H1 (cell line): ENCODE results near the gene SMG1. TPM values are rescaled to one million over a fixed set of nuclear protein-coding genes. Genes with fewer than 3 reads are reported as not detected.

Experiments used
- CTCF ChIA-PET: fragments of 300-600 bp; sonication (Branson Sonifier 250); formaldehyde crosslinking; loops from one replicate; lab custom pipeline; 2021; ENCODE audit not compliant: partially characterized antibody; lab: Charles Lee
- POLR2A ChIA-PET: fragments of 300-600 bp; sonication (Branson Sonifier 250); formaldehyde crosslinking; loops from one replicate; lab custom pipeline; 2021; ENCODE audit warnings: inconsistent platforms; ENCODE audit not compliant: partially characterized antibody; lab: Charles Lee
- DNase-seq, 2 experiments: peaks; one replicate each; pipeline versions ENCODE4 v3.0.0 to v3.0.0-alpha.2; 2010 to 2022; ENCODE audit warnings: low spot score in 2 of 2, low read depth in 1 of 2, mixed read lengths in 1 of 2
- FAIRE-seq: peaks from 2 replicates; lab custom pipeline; 2011; peaks lifted over from hg19 to GRCh38; lab: Jason Lieb, UNC
- H2AFZ ChIP-seq: 2 replicates; pipeline ENCODE4 v1.8.1; 2012; ENCODE audit warnings: low read length, inconsistent platforms
- H2AK5ac ChIP-seq: 2 replicates; pipeline ENCODE4 v1.6.1; 2013; ENCODE audit warnings: low read depth, low read length
- H2BK120ac ChIP-seq: replicated peaks from 2 replicates; pipeline ENCODE3; 2013; ENCODE audit warnings: low read depth, low read length, inconsistent platforms
- H2BK12ac ChIP-seq: 2 replicates; pipeline ENCODE4 v1.6.1; 2013; ENCODE audit warnings: low read depth, low read length
- H2BK15ac ChIP-seq: 2 replicates; pipeline ENCODE4 v1.6.1; 2013; ENCODE audit warnings: low read length
- H2BK20ac ChIP-seq: 2 replicates; pipeline ENCODE4 v1.6.1; 2013; ENCODE audit warnings: low read length
- H2BK5ac ChIP-seq: 2 replicates; pipeline ENCODE4 v1.6.1; 2013; ENCODE audit warnings: low read depth, low read length
- H3K14ac ChIP-seq: 2 replicates; pipeline ENCODE4 v1.6.1; 2013; ENCODE audit warnings: inconsistent platforms; ENCODE audit not compliant: insufficient read length
- H3K18ac ChIP-seq: 2 replicates; pipeline ENCODE4 v1.6.1; 2013; ENCODE audit warnings: low read length; ENCODE audit errors: extremely low read depth
- H3K23ac ChIP-seq: 2 replicates; pipeline ENCODE4 v1.6.1; 2013; ENCODE audit warnings: inconsistent platforms; ENCODE audit not compliant: insufficient read length
- H3K23me2 ChIP-seq: 2 replicates; pipeline ENCODE4 v1.6.1; 2013; ENCODE audit warnings: low read depth, low read length
- H3K27ac ChIP-seq: 2 replicates; pipeline ENCODE4 v1.6.1; 2011; ENCODE audit warnings: low read depth, low read length, inconsistent platforms
- H3K27me3 ChIP-seq, 4 experiments: replicated peaks in 1 of 4; 1 replicate in 1 of 4; 2 replicates in 3 of 4; pipeline versions ENCODE4 v1.6.1 to v1.8.1; 2011 to 2013; ENCODE audit warnings: low read length in 3 of 4, mild to moderate bottlenecking in 3 of 4, inconsistent platforms in 2 of 4, mixed read lengths in 2 of 4, moderate library complexity in 1 of 4; ENCODE audit not compliant: control insufficient read depth in 3 of 4, insufficient read depth in 3 of 4; ENCODE audit errors: extremely low read depth in 1 of 4
- H3K36me3 ChIP-seq, 4 experiments: 2 replicates each; pipeline versions ENCODE4 v1.6.1 to v1.8.1; 2011 to 2013; ENCODE audit warnings: mild to moderate bottlenecking in 4 of 4, low read length in 3 of 4, moderate library complexity in 2 of 4, control low read depth in 1 of 4, inconsistent platforms in 1 of 4; ENCODE audit not compliant: insufficient read depth in 4 of 4, control insufficient read depth in 2 of 4
- H3K4ac ChIP-seq: replicated peaks from 2 replicates; pipeline ENCODE3; 2013; ENCODE audit warnings: low read length, low read depth, mixed read lengths, inconsistent platforms; ENCODE audit not compliant: insufficient read length
- H3K4me1 ChIP-seq, 4 experiments: replicated peaks in 1 of 4; 1 replicate in 1 of 4; 2 replicates in 3 of 4; pipeline versions ENCODE4 v1.6.1 to v1.8.1; 2011 to 2013; ENCODE audit warnings: low read length in 3 of 4, inconsistent platforms in 2 of 4, mixed read lengths in 1 of 4; ENCODE audit not compliant: insufficient read depth in 4 of 4, control insufficient read depth in 3 of 4
- H3K4me2 ChIP-seq, 2 experiments: 2 replicates each; pipeline versions ENCODE4 v1.6.1 to v1.8.1; 2011 to 2013; ENCODE audit warnings: low read depth in 2 of 2, low read length in 2 of 2, control low read depth in 1 of 2, inconsistent platforms in 1 of 2, mild to moderate bottlenecking in 1 of 2; ENCODE audit not compliant: insufficient read depth in 1 of 2
- H3K4me3 ChIP-seq, 4 experiments: fragments of 200-600, 300-600 bp in 1 of 4; sonication (generic), shearing (Covaris generic), sonication (Bioruptor Twin) in 1 of 4; 2 replicates each; pipeline versions ENCODE4 v1.5.1 to v1.8.1; 2011 to 2016; ENCODE audit warnings: low read length in 4 of 4, low read depth in 3 of 4, control low read depth in 2 of 4, inconsistent platforms in 2 of 4, mild to moderate bottlenecking in 2 of 4, mixed read lengths in 1 of 4, moderate library complexity in 1 of 4; ENCODE audit not compliant: insufficient read depth in 2 of 4; ENCODE audit errors: extremely low read depth in 1 of 4
- H3K56ac ChIP-seq: replicated peaks from 2 replicates; pipeline ENCODE3; 2013; ENCODE audit warnings: low read depth, mild to moderate bottlenecking, mixed read lengths, low read length, inconsistent platforms; ENCODE audit not compliant: insufficient read length
- H3K79me1 ChIP-seq: 2 replicates; pipeline ENCODE4 v1.6.1; 2013; ENCODE audit warnings: low read depth, low read length, control low read depth
- H3K79me2 ChIP-seq, 2 experiments: 2 replicates each; pipeline versions ENCODE4 v1.6.1 to v1.8.1; 2012 to 2013; ENCODE audit warnings: low read length in 2 of 2, mild to moderate bottlenecking in 2 of 2, inconsistent platforms in 1 of 2; ENCODE audit not compliant: insufficient read depth in 2 of 2, control insufficient read depth in 1 of 2
- H3K9ac ChIP-seq, 4 experiments: replicated peaks in 1 of 4; 1 replicate in 1 of 4; 2 replicates in 3 of 4; pipeline versions ENCODE4 v1.6.1 to v1.8.1; 2011 to 2013; ENCODE audit warnings: low read depth in 3 of 4, low read length in 3 of 4, control low read depth in 2 of 4, mild to moderate bottlenecking in 2 of 4, moderate library complexity in 2 of 4, inconsistent platforms in 1 of 4; ENCODE audit errors: extremely low read depth in 1 of 4
- H3K9me3 ChIP-seq, 2 experiments: 2 replicates each; pipeline versions ENCODE4 v1.6.1 to v1.8.1; 2012 to 2013; ENCODE audit warnings: mild to moderate bottlenecking in 2 of 2, moderate library complexity in 2 of 2, control low read depth in 1 of 2, inconsistent platforms in 1 of 2, low read depth in 1 of 2, low read length in 1 of 2, mixed read lengths in 1 of 2; ENCODE audit not compliant: insufficient read depth in 2 of 2
- H4K20me1 ChIP-seq, 2 experiments: replicated peaks in 1 of 2; 2 replicates each; pipeline versions ENCODE3 to v1.8.1; 2011 to 2013; ENCODE audit warnings: inconsistent platforms in 2 of 2, low read length in 2 of 2, mild to moderate bottlenecking in 1 of 2; ENCODE audit not compliant: insufficient read depth in 2 of 2, control insufficient read depth in 1 of 2
- H4K5ac ChIP-seq: 2 replicates; pipeline ENCODE4 v1.6.1; 2013; ENCODE audit warnings: low read length, low read depth, mixed read lengths, inconsistent platforms; ENCODE audit not compliant: insufficient read length
- H4K8ac ChIP-seq: 2 replicates; pipeline ENCODE4 v1.8.0; 2013; ENCODE audit warnings: mild to moderate bottlenecking, moderate library complexity, low read length, inconsistent platforms; ENCODE audit not compliant: insufficient read depth; ENCODE audit errors: extremely low read depth
- H4K91ac ChIP-seq: replicated peaks from 2 replicates; pipeline ENCODE3; 2013; ENCODE audit warnings: low read length, mixed read lengths, inconsistent platforms; ENCODE audit not compliant: insufficient read length
- BCL11A ChIP-seq, 2 experiments: IDR thresholded peaks; one replicate each; pipeline ENCODE4 v1.6.1; 2011; ENCODE audit warnings: low read depth in 2 of 2, low read length in 2 of 2, mild to moderate bottlenecking in 2 of 2
- CHD1 ChIP-seq: IDR thresholded peaks from 2 replicates; pipeline ENCODE4 v1.6.1; 2012; ENCODE audit warnings: low read depth, low read length, improper control_type of control experiment
- POLR2AphosphoS5 ChIP-seq: IDR thresholded peaks from 2 replicates; pipeline ENCODE4 v1.6.1; 2011; ENCODE audit warnings: low read depth, low read length
- SIRT6 ChIP-seq: IDR thresholded peaks from one replicate; pipeline ENCODE4 v1.7.1; 2012; ENCODE audit warnings: low read length, inconsistent platforms
- TCF12 ChIP-seq: IDR thresholded peaks from 2 replicates; pipeline ENCODE4 v1.6.1; 2011; ENCODE audit warnings: low read depth, mild to moderate bottlenecking, low read length
- WGBS, 2 experiments: shearing (Covaris generic) in 1 of 2; methylation state at CpG; one replicate each; pipeline versions ENCODE4 v1.1.6 to v1.1.7; 2013 to 2015; ENCODE audit warnings: low lambda C conversion rate in 2 of 2, mixed read lengths in 2 of 2, inconsistent platforms in 1 of 2, low coverage in 1 of 2, missing lambda C conversion rate in 1 of 2; ENCODE audit not compliant: insufficient replicate concordance in 2 of 2, insufficient coverage in 1 of 2, insufficient read length in 1 of 2; ENCODE audit errors: extremely low coverage in 1 of 2, missing lambda C conversion rate in 1 of 2; 5-methylcytosine and 5-hydroxymethylcytosine counted together
- polyA plus RNA-seq, 7 experiments: library from polyadenylated mRNA; depleted of rRNA in 3 of 7; stranded (reverse) in 5 of 7; unstranded in 2 of 7; fragments of >200 nt in 5 of 7; fragments of 200-250 nt in 2 of 7; gene quantifications; 1 replicate in 5 of 7; 2 replicates in 1 of 7; 4 replicates in 1 of 7; pipeline versions ENCODE4 v1.2.1 to v1.2.3, GENCODE V29; 2011 to 2013; ENCODE audit warnings: missing spikeins in 2 of 7, mixed read lengths in 2 of 7
- total RNA-seq: library from RNA; stranded (reverse); fragmentation: NEBNext Ultra II Directional; extraction: Animal tissue kit (Norgen Biotek cat#: 25700); gene quantifications from 2 replicates; pipeline ENCODE4 v1.2.1, GENCODE V29; 2021

Gene SMG1
- total and polyA plus RNA-seq, 2 of the 8 experiments (the other 6 are each of a cell fraction or from before 2014, with no cell fraction given): 14.9 to 90.6 TPM

DNA sequence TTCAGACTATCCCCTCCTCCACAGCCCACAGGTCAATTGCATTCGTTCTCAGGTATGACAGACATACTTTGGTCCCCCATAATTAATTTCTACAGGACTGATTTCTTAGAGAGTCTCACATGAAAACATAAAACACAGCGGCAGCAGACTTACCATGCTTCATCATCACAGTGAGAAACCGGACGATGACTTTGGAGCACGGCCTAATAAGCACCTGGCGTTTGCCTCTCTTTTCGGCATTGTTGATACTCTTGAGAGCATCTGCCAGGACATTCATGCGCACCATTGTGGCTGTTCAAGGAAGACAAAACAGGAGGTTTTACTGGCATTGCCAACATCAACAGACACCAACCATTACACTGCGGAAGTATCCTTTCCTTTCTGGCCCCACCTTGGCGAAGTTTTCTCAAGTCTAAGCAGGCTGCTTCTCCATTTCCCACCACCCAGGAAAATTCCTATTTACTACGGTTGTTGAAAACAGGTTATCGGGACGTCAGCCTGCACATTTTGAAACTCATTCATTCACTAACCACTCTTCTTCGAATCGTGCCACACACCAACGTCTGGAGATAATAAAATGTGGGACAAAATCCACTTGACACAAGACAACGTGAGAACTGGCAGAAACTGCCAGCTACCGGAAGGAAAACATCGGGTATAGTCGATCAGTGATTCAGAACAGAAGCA is 137.2 kb downstream of the SMG1 start:
- ChIA-PET CTCF (interaction anchor here (0.6 to 1.4 kb wide), 2 partner anchors 13 to 721 kb away, joined by 4 to 7 read pairs; partner anchors contain the start of gene ARL6IP1), POLR2A (interaction anchor here (0.7 to 14.2 kb wide), 14 partner anchors 14 to 278 kb away, joined by 3 to 503 read pairs (median 4); partner anchors contain the start of genes ARL6IP1 and COQ7)
- Histone ChIP-seq H3K23ac (no peak overlapping the region), H3K79me2 (peaks cover 55 to 62% of the 10 kb centered on the region in 2 experiments), H3K14ac (no peak overlapping the region), H4K91ac (no peak overlapping the region), H3K27me3 (no peaks in the 10 kb centered on the region), H2BK20ac (no peak overlapping the region), H2AFZ (no peak overlapping the region), H3K9ac (peak overlapping the region; percentile 90 to 99 (median 97)), H3K36me3 (peaks cover 27 to 76% (median 58%) of the 10 kb centered on the region in 4 experiments), H3K18ac (peak overlapping the region; percentile 98; the same call in 1 of the 2 replicates), H3K56ac (no peak overlapping the region), H2BK12ac (no peak overlapping the region), H3K4me2 (peak overlapping the region; percentile 81 to 83), H3K4ac (no peak overlapping the region), H3K4me3 (peak overlapping the region; percentile 92 to 99 (median 97)), H2BK5ac (peak overlapping the region; percentile 99; the same call in 1 of the 2 replicates), H3K23me2 (peaks cover 5% of the 10 kb centered on the region), H3K4me1 (peaks cover 0 to 5% (median 4%) of the 10 kb centered on the region in 4 experiments; a peak in 6 of 7 replicates), H3K27ac (peak overlapping the region; percentile 97), H2BK120ac (no peak overlapping the region), H4K5ac (no peak overlapping the region), H3K9me3 (no peaks in the 10 kb centered on the region), H3K79me1 (peaks cover 5% of the 10 kb centered on the region), H2BK15ac (no peak overlapping the region), H2AK5ac (no peak overlapping the region), H4K20me1 (peaks cover 38 to 44% of the 10 kb centered on the region in 2 experiments), H4K8ac (no peak overlapping the region)
- TF ChIP-seq POLR2AphosphoS5: 0 out of 2 replicates have a peak, but pooled peaks have one; percentile 27
- TF ChIP-seq SIRT6: no peak
- no peak for TF ChIP-seq TCF12
- TF ChIP-seq CHD1: 0 out of 2 replicates have a peak, but pooled peaks have one; percentile 40
- no peak for TF ChIP-seq BCL11A (IDR thresholded peaks at IDR 0.05; ENCODE audit: low read depth in 2 of 2, low read length in 2 of 2)
- no peak for DNase-seq
- no peak for FAIRE-seq
- WGBS, 2 experiments: 27% methylated on average over 20 of the region's 20 CpGs; no CpG with 5 or more reads in 1 of the 2 experiments
